IMR-90 (cell line): Measurements from ENCODE around the gene FNDC3B. TPM values are rescaled to one million over a fixed set of nuclear protein-coding genes. Genes with fewer than 3 reads are reported as not detected.

Experiments
- ATAC-seq: fragments of 200-7000 bp; cut with Tn5 transposase; 2 replicates; pipeline ENCODE4 v1.9.1; 2020; ENCODE audit warnings: low read depth, mild to moderate bottlenecking, moderate library complexity
- BruUV-seq: library from RNA; stranded (reverse); fragments of 400-500 nt; replicated peaks from 2 replicates; lab custom pipeline; 2021; lab: Mats Ljungman, UMichigan
- CTCF ChIA-PET: fragments of 300-600 bp; formaldehyde crosslinking; extraction: SDS; loops from one replicate; lab custom pipeline; 2021; ENCODE audit warnings: antibody characterized with exemption; lab: Yijun Ruan, JAX
- POLR2A ChIA-PET: fragments of 300-600 bp; sonication (Branson Sonifier 250); formaldehyde crosslinking; loops from one replicate; lab custom pipeline; 2022; ENCODE audit warnings: antibody characterized with exemption; ENCODE audit not compliant: unreplicated experiment; lab: Charles Lee
- DNase-seq: peaks from one replicate; pipeline ENCODE4 v3.0.0; 2013
- H2AFZ ChIP-seq: replicated peaks from 2 replicates; pipeline ENCODE3; 2013; ENCODE audit warnings: low read length, mild to moderate bottlenecking; ENCODE audit not compliant: poor library complexity
- H2AK5ac ChIP-seq: 2 replicates; pipeline ENCODE4 v1.6.1; 2013; ENCODE audit warnings: low read depth, low read length, inconsistent platforms
- H2AK9ac ChIP-seq: replicated peaks from 2 replicates; pipeline ENCODE3; 2013; ENCODE audit warnings: mild to moderate bottlenecking, low read depth, low read length, moderate library complexity; ENCODE audit not compliant: poor library complexity
- H2BK120ac ChIP-seq: 2 replicates; pipeline ENCODE4 v1.6.1; 2013; ENCODE audit warnings: low read depth, low read length, inconsistent platforms
- H2BK15ac ChIP-seq: 3 replicates; pipeline ENCODE4 v1.6.1; 2013; ENCODE audit warnings: low read depth, low read length, inconsistent platforms
- H2BK20ac ChIP-seq: 2 replicates; pipeline ENCODE4 v1.6.1; 2013; ENCODE audit warnings: low read depth, mild to moderate bottlenecking, inconsistent platforms, low read length, moderate library complexity
- H2BK5ac ChIP-seq: 2 replicates; pipeline ENCODE4 v1.6.1; 2013; ENCODE audit warnings: mild to moderate bottlenecking, low read depth, low read length, inconsistent platforms; ENCODE audit not compliant: poor library complexity, severe bottlenecking
- H3K14ac ChIP-seq: replicated peaks from 2 replicates; pipeline ENCODE4 v1.6.1; 2013; ENCODE audit warnings: low read depth, low read length, inconsistent platforms
- H3K18ac ChIP-seq: 2 replicates; pipeline ENCODE4 v1.6.1; 2013; ENCODE audit warnings: low read depth, low read length, control low read depth
- H3K23ac ChIP-seq: 2 replicates; pipeline ENCODE4 v1.6.1; 2013; ENCODE audit warnings: low read depth, low read length, inconsistent platforms
- H3K27ac ChIP-seq: 2 replicates; pipeline ENCODE4 v1.5.1; 2013; ENCODE audit warnings: mild to moderate bottlenecking, control low read depth, low read length; ENCODE audit not compliant: insufficient read depth
- H3K27me3 ChIP-seq: 2 replicates; pipeline ENCODE4 v1.6.1; 2013; ENCODE audit warnings: low read length; ENCODE audit not compliant: control insufficient read depth, insufficient read depth
- H3K36me3 ChIP-seq: 2 replicates; pipeline ENCODE4 v1.6.1; 2013; ENCODE audit warnings: low read length, mixed read lengths; ENCODE audit not compliant: control insufficient read depth, insufficient read depth
- H3K4ac ChIP-seq: 2 replicates; pipeline ENCODE4 v1.6.1; 2013; ENCODE audit warnings: low read depth, low read length, inconsistent platforms
- H3K4me1 ChIP-seq: 2 replicates; pipeline ENCODE4 v1.6.1; 2013; ENCODE audit warnings: low read length, mixed read lengths; ENCODE audit not compliant: control insufficient read depth, insufficient read depth
- H3K4me2 ChIP-seq: 2 replicates; pipeline ENCODE4 v1.6.1; 2013; ENCODE audit warnings: low read depth, mild to moderate bottlenecking, control low read depth, low read length, moderate library complexity
- H3K4me3 ChIP-seq: 2 replicates; pipeline ENCODE4 v1.5.1; 2013; ENCODE audit warnings: low read depth, mild to moderate bottlenecking, control low read depth, low read length, moderate library complexity; ENCODE audit not compliant: insufficient read depth
- H3K56ac ChIP-seq: 2 replicates; pipeline ENCODE4 v1.6.1; 2013; ENCODE audit warnings: low read length, inconsistent platforms; ENCODE audit not compliant: insufficient read depth; ENCODE audit errors: extremely low read depth
- H3K79me1 ChIP-seq, 2 experiments: 2 replicates each; pipeline ENCODE4 v1.6.1; 2013; ENCODE audit warnings: low read length in 2 of 2, inconsistent platforms in 1 of 2, low read depth in 1 of 2
- H3K9ac ChIP-seq: 2 replicates; pipeline ENCODE4 v1.6.1; 2013; ENCODE audit warnings: low read depth, low read length, control low read depth
- H3K9me1 ChIP-seq: 2 replicates; pipeline ENCODE4 v1.6.1; 2013; ENCODE audit warnings: low read length, inconsistent platforms; ENCODE audit not compliant: insufficient read depth
- H3K9me3 ChIP-seq: 2 replicates; pipeline ENCODE4 v1.6.1; 2013; ENCODE audit warnings: low read length; ENCODE audit not compliant: control insufficient read depth, insufficient read depth
- H4K20me1 ChIP-seq: 2 replicates; pipeline ENCODE4 v1.6.1; 2013; ENCODE audit warnings: low read length, inconsistent platforms; ENCODE audit not compliant: insufficient read depth
- H4K5ac ChIP-seq: 2 replicates; pipeline ENCODE4 v1.6.1; 2013; ENCODE audit warnings: mild to moderate bottlenecking, low read depth, low read length, control low read depth
- H4K8ac ChIP-seq, 2 experiments: 2 replicates each; pipeline ENCODE4 v1.6.1; 2013; ENCODE audit warnings: low read depth in 2 of 2, low read length in 2 of 2, control low read depth in 1 of 2, inconsistent platforms in 1 of 2
- H4K91ac ChIP-seq: 2 replicates; pipeline ENCODE4 v1.6.1; 2013; ENCODE audit warnings: low read depth, low read length, inconsistent platforms; ENCODE audit not compliant: insufficient read depth
- BHLHE40 ChIP-seq: fragments of 150-350 bp; IDR thresholded peaks from 2 replicates; pipeline ENCODE4 v1.6.1; 2016; ENCODE audit warnings: mild to moderate bottlenecking, low read depth, low read length
- CEBPB ChIP-seq: IDR thresholded peaks from 2 replicates; pipeline ENCODE4 v1.6.1; 2012; ENCODE audit warnings: low read depth, low read length, improper control_type of control experiment
- RAD21 ChIP-seq: IDR thresholded peaks from 2 replicates; pipeline ENCODE4 v1.6.1; 2012; ENCODE audit warnings: low read length, improper control_type of control experiment
- RFX5 ChIP-seq: IDR thresholded peaks from 2 replicates; pipeline ENCODE4 v1.8.0; 2012; ENCODE audit warnings: low read depth, mild to moderate bottlenecking, low read length, moderate library complexity
- WGBS, 2 experiments: methylation state at CpG; one replicate each; pipeline versions ENCODE4 v1.1.5 to v1.1.7; 2013; ENCODE audit warnings: missing lambda C conversion rate in 2 of 2; ENCODE audit not compliant: insufficient read length in 1 of 2; ENCODE audit errors: extremely low coverage in 2 of 2; 5-methylcytosine and 5-hydroxymethylcytosine counted together
- dilution Hi-C: fragments of 300-500 bp; cut with HindIII; formaldehyde crosslinking; loops from one replicate; pipeline ENCODE4 v1.14.3; 2018; ENCODE audit warnings: low sequenced_read_pairs; ENCODE audit not compliant: unreplicated experiment
- in situ Hi-C: fragments of 300-500 bp; cut with MboI; formaldehyde crosslinking; loops from 3 replicates; pipeline ENCODE4 v1.14.3; 2019; ENCODE audit warnings: low sequenced_read_pairs, inconsistent platforms, mixed read lengths
- intact Hi-C: fragments of 100-400 bp; cut with micrococcal nuclease; formaldehyde crosslinking; loops from 2 replicates; pipeline ENCODE4 v1.10.0; 2022
- polyA plus RNA-seq, 3 experiments: library from polyadenylated mRNA; depleted of rRNA; stranded (reverse); fragments of >200 nt; gene quantifications; 2 replicates each; pipeline ENCODE4 v1.2.3, GENCODE V29; 2012; ENCODE audit warnings: low replicate concordance in 1 of 3
- total RNA-seq: library from RNA; depleted of rRNA; stranded (reverse); fragments of >200 nt; gene quantifications from 2 replicates; pipeline ENCODE4 v1.2.3, GENCODE V29; 2012
- TF ChIP-seq, protein P1 (sequence below): fragments of 150-350 bp; IDR thresholded peaks from 2 replicates; pipeline ENCODE4 v1.6.1; 2017; ENCODE audit warnings: mild to moderate bottlenecking, antibody characterized with exemption, low read length, low read depth

FNDC3B gene
- total and polyA plus RNA-seq, 2 of the 4 experiments (the other 2 are of a cell fraction) = 23.9 to 150 TPM

DNA sequence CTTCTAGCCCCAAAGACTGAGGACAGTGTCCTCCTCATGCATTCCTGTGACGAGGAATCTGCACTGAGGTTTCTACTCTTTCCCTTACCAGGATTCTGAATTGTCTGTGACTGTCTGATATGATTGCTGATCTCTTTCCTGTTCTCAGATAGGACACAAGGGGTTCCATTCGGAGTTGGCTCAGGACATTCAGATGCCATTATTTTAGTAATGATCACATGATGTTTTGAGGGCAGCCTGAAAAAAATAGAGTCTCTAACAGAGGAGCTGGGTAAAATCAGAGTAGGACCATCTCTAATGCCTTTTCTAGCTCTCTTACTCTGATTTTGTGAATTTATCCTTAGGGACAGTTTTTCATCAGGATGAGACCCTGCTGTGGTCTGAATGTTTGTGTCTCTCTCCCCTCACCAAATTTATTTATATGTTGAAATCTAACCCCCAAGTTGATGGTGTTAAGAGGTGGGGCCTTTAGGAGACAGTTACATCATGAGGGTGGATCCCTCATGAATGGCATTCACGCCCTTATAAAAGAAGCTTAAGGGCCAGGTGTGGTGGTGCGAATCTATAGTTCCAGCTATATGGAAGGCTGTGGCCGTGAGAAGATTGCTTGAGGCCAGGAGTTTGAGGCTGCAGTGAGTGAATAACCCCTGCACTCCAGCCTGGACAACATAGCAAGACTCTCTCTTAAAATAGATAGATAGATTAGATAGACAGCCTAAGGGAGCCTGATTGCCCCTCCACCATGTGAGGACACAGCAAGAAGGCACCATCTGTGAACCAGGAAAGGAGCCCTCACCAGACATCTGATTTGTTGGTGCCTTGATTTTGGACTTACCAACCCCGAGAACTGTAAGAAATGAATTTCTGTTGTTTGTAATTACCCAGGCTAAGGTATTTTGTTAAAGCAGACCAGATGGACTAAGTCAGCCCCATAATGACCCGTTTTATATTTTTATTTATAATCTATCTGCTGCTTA, 24.4 kb downstream of the FNDC3B start:
- intact Hi-C loops = no loop called here
- no peak overlapping the region for H3K56ac ChIP-seq
- ChIA-PET CTCF (no interaction called here), POLR2A (interaction anchor here (0.6 kb wide), 1 partner anchor 1693 kb away, joined by 3 read pairs; no protein-coding TSS in a partner anchor)
- no peak overlapping the region for H2AFZ ChIP-seq
- dilution Hi-C loops = no loop called here
- H2BK15ac ChIP-seq = no peak overlapping the region
- TF ChIP-seq BHLHE40 = no peak
- TF ChIP-seq, protein P1, sequence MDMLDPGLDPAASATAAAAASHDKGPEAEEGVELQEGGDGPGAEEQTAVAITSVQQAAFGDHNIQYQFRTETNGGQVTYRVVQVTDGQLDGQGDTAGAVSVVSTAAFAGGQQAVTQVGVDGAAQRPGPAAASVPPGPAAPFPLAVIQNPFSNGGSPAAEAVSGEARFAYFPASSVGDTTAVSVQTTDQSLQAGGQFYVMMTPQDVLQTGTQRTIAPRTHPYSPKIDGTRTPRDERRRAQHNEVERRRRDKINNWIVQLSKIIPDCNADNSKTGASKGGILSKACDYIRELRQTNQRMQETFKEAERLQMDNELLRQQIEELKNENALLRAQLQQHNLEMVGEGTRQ = no peak
- no peak for TF ChIP-seq RAD21
- TF ChIP-seq CEBPB = no peak
- no peak for TF ChIP-seq RFX5
- no peak overlapping the region for H4K91ac ChIP-seq
- ATAC-seq = no peak
- peaks cover 96% of the 10 kb centered on the region for H4K20me1 ChIP-seq
- WGBS, 2 experiments = no CpG with 5 or more reads among the region's 7 CpGs
- in situ Hi-C loops = no loop called here
- no TSS peak for BruUV-seq
- no peaks in the 10 kb centered on the region for H3K9me3 ChIP-seq
- H3K36me3 ChIP-seq = peaks cover 7% of the 10 kb centered on the region
- no peaks in the 10 kb centered on the region for H3K27me3 ChIP-seq
- H3K79me1 ChIP-seq = peaks cover 29 to 86% of the 10 kb centered on the region in 2 experiments
- no peak overlapping the region for H2AK5ac ChIP-seq
- H3K4me2 ChIP-seq = no peak overlapping the region
- peaks cover 14% of the 10 kb centered on the region for H3K4me1 ChIP-seq
- no peak overlapping the region for H3K18ac ChIP-seq
- no peak overlapping the region for H3K4ac ChIP-seq
- H3K23ac ChIP-seq = peak overlapping the region; percentile 25; the same call in 1 of the 2 replicates
- DNase-seq = no peak
- no peak overlapping the region for H2BK20ac ChIP-seq
- H2AK9ac ChIP-seq = no peak overlapping the region
- H3K14ac ChIP-seq = no peak overlapping the region
- H3K27ac ChIP-seq = no peak overlapping the region
- H4K5ac ChIP-seq = no peak overlapping the region
- H2BK120ac ChIP-seq = no peak overlapping the region
- no peak overlapping the region for H2BK5ac ChIP-seq
- H4K8ac ChIP-seq = no peak overlapping the region
- no peak overlapping the region for H3K4me3 ChIP-seq
- H3K9me1 ChIP-seq = peaks cover 23% of the 10 kb centered on the region
- no peak overlapping the region for H3K9ac ChIP-seq
